Measurements from ENCODE around the gene NEK6. TPM values are rescaled to one million over a fixed set of nuclear protein-coding genes. Genes with fewer than 3 reads are reported as not detected.

The NEK6 gene
- total RNA-seq, 1 donor from 2014 or later = 18.7 TPM

- peak; percentile 82 for DNase-seq
Measured at GRCh38 chr9:124281931-124282371, 24.2 kb downstream of the NEK6 start.

DNA sequence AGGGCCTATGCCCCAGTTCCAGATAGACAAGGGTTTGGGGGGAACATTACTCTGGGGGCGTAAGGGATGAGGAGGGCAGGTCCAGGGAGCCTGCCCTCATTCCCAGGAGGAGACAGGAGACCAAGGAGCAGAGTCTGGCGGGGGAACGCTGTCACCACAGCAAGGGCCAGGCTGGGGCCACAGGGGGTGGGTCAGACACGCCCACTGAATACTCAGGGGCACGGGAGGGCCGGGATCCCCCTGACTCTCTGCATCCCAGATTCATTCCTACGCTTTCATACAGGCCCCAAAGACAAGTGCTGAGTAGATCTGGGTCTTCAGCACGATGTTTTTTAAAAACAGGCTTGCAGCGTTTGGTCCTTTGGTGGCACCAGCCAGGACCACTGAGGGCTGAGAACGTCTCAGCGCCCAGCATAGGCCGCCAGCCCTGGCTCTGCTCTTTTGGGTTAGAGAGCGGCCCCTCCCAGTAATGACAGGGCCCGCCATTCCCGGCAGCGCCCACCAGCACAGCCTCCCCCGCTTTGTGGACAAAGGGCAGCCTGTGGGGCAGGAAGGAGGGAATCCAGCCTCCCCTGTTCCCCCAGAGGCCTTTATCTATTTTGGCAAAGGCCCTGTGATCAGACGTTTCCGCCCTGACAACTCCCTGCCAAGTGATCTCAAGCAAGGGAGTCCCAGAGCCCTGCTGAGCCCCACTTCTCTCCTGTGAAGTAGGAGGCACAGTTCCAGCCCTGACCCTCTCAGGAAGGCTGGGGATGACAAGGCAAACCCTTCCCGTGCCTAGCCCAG is 24.9 kb downstream of the NEK6 start:
- peak; percentile 60 for DNase-seq

DNA sequence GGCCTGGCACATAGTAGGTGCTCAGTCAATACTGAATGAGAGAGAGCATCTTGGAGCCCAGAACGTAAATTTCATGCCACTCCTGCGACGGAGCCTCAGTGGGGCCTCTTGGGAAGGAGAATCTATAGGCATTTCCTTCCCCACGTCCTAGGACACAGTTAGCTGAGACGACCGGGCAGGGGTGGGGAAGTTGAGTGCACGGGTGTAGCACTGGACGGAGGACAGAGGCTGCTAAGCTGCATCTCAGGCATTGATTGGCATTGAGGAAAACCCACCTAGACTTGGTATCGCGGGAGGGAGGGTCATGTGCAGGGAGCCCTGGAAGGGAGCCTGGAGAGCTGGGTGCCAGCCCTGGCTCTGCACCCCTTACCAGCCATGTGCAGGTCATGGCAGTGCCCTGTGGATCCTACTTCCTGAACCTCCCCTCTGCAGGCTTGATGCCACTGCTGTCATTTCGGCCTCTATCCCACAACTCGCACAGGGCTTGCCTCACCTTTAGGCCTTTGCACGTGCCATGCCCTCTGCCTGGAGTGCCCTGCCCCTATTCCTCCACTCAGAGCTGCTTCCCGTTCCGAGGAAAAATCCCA is 25.6 kb downstream of the NEK6 start:
- DNase-seq = no peak

DNA sequence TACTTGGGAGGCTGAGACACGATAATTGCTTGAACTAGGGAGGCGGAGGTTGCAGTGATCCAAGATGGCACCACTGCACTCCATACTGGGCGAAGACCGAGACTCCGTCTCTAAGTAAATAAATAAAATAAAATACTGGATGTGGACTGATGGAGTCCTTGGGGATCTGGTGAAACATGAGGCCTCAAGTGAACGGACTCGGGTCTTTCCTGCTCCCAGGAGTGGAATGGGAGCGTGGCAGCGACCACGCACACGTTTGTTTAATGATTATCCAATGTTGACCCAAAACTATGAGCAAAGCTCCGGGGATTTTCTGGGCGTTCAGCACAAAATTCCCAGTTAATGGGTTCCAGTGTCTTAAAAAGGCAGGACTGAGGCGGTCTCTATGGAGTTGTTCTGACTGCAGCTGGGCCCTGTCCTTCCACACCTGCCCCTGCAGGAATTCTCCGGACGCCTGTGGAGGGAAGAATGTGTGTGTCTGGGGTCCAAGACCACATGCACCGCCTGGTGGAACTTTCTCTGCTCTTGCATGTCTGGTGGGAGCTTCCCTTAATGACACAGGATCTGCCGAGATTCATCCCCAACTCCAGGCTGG is 26.6 kb downstream of the NEK6 start:
- DNase-seq = no peak

- DNase-seq = no peak
Measured at GRCh38 chr9:124284940-124285441, 27.2 kb downstream of the NEK6 start.

DNA sequence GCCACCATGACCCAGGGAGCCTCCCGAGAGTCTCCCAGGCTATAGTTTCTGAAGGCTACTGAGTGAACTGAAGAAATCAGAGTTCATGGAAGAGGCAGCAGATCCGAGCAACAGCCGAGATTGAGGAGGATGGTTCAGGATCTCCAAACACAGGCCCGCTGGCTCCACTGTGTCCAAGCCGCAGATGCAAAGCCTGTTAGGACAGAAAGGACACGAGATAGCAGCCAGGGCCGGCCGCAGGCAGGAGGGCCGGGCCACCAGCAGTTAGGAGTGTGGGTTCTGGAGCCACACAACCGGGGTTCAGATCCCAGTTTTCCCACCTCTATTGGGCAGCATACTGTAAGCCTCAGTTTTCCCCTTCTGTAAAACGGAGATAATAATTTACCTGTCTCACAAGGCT is 27.7 kb downstream of the NEK6 start:
- DNase-seq = no peak

DNA sequence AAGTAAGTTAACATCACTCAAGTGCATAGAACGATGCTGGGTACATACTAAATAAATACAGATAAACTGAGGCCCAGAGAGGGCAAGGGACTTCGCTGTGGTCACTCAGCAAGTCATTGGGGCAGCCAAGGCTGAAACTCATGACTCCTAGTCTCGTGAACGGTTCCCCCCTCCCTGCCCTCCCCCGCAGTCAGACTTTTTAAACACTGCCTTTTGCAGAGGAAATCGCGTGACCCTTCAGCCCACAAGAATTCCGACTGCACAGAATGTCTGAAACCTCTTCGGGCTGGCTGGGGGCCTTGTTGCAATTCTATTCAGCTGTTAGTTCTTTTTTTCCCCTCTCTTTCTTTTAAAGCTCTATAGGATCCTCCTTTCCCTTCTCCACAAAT is 28.1 kb downstream of the NEK6 start:
- peak; percentile 95 for DNase-seq

GRCh38 chr9:124286292-124286931 is 28.7 kb downstream of the NEK6 start:
- peak; percentile 80 for DNase-seq

- DNase-seq = no peak
Measured at GRCh38 chr9:124290053-124290591, 32.4 kb downstream of the NEK6 start.

- peak; percentile 45 for DNase-seq
Measured at GRCh38 chr9:124290743-124291554, 33.2 kb downstream of the NEK6 start.

DNA sequence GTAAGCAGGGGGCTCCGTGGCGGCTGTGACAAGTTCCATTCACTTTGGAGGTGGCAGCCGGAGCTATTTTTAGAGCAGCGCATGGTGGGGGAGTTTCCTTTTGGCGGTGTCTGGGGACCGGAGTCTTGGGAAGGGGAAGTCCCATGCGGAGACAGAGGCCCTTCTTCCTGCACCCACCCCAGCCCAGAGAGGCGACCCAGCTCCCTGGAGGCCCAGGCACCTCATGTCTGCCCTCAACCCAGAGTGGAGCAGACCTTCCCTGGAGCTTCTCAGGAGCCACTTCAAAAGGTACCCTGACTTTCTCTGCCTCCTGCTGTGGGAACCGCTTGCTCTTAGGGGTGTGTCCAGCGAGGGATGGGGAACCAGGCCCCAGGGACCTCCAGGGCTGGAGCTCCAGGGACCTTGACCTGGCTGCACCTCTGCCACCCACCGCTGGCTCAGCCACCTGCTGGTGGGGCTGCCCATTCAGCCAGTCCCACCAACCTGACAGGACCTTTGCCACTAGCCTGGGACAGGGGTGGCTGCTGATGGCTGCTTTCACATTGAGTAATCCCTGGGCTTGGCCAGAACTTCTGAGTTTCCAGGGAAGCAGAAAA is 34.1 kb downstream of the NEK6 start:
- no peak for DNase-seq

DNA sequence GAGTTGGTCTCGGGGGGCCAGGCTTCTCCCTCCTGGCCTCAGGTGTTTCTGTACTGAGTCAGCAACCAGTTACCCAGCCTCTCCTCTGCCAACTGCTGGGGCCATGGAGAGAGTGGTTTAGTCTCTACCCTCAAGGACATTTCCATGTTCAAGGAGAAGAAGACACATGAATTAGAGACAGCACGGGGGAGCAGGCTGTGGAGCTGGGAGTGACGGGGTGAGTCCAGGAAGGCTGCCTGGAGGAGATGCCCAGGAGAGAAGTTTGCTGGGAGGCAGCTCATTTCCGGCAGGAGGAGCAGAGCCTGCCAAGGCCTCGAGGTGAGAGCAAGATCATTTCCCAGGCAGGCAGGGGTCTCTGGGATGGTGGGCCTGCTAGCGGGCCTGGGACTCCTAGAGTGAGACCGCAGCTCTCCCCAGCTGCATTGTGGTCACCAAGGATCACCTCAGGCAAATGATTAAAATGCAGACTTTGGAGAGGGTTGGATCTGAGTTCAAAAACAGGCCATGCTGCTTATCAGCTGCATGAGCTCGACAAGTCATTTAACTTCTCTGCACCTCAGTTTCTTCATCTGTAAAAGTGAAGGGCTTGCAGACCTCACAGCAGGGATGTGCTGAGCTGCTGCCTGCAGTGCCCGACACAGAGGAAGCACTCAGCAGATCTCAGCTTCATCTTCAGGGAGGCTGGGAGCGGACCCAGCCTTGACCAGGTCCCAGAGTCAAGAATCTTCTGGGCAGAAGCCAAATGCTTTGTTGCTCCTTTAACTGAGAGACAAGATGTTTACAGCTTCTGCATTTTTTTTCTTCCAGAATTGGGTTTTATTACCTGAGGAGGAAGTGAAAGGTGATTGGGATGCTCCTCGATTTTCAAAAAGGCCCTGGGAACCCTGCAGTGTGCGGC is 35.2 kb downstream of the NEK6 start:
- DNase-seq = no peak

DNA sequence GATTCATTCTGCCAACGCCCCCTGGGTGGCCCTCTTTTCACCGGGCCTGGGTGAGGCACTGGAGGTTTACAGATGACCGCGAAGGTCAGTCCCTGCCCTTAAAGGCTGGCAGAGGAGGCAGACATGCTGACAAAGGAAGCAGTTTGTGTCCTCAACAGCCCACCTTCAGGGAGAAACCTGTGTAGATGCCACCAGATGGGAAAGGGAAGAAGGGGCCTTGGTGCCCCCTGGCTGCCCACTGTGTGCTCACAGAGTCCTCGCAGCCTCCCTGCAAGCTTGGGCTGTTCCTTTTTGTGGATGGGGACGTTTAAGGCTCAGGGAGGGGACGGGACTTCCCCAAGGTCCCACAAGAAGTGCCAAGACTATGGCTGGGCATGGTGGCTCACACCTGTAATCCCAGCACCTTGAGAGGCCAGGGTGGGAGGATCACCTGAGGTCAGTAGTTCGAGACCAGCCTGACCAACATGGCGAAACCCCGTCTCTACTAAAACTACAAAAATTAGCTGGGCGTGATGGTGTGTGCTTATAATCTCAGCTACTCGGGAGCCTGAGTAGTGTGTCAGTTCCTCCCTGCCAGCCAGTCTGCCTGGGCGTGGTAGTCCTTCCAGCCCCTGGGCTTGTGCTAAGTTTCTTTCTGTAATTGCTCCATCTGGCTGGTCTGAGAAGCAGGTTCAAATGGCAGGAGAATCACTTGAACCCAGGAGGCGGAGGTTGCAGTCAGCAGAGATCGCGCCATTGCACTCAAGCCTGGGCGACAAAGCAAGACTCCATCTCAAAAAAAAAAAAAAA is 36.2 kb downstream of the NEK6 start:
- peak; percentile 73 for DNase-seq

- peak; percentile 46 for DNase-seq
Measured at GRCh38 chr9:124295159-124295794, 37.5 kb downstream of the NEK6 start.

- no peak for DNase-seq
Measured at GRCh38 chr9:124296094-124296493, 38.3 kb downstream of the NEK6 start.

GRCh38 chr9:124296796-124297550 is 39.2 kb downstream of the NEK6 start:
- no peak for DNase-seq

DNA sequence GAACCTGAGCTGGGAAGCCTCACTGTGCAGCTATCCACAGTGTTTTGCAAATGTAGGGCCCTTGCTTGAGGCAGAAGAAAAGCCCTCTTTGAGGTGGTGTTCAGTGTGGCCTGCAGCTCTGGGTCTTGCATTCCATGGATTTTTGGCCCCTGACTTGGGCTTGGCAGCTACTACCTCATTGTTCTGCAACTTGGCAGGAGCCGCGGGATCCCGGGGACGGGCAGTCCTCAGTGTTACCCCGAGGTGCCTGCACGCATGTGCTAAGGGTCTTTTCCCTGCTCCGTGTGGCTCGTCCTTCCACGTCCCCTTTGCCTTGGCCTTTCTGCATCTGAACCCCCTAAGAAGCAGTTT is 39.8 kb downstream of the NEK6 start:
- DNase-seq = peak; percentile 98

DNA sequence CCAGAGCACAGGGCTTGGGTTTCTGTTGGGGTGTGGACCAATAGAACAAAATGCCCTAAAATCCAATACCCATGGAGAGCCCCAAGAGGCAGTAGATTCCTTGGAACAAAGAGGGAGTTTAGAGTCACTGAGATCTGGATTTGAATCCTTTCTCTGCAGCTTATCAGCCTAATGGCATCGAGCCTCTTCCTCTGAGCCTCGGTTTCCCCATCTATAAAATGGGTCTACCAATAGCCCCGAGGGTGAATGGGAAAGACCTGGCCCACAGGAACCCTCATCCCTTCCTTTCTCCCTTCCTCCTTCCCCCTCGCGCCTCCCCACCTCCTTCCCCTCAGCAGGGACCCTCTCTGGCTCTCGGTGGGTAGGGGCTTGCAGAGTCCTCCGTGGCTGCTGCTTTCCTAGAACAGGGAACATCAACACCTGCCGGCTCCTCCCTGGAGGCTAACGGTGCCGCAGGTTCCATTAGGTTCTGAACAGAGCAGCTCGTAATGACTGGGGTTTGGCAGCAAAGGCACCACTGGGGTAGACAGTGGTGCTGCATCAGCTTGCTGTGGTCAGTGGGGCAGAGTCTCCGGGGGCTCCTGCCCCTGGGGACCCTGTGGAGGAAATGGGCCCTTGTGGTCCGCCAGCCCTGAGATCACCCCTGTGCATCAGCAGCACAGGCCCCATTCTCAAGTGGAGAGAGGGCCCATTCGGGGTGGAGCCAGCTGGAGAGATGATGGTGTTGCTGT is 40.3 kb downstream of the NEK6 start:
- no peak for DNase-seq
